HepG2 (cell line): ENCODE results near the gene THBS1. TPM values are rescaled to one million over a fixed set of nuclear protein-coding genes. Genes with fewer than 3 reads are reported as not detected.

Experiments
- ATAC-seq: fragments of 200-7000 bp; cut with Tn5 transposase; 3 replicates; pipeline ENCODE4 v1.9.1; 2020; ENCODE audit warnings: mild to moderate bottlenecking, moderate library complexity
- BruUV-seq: library from RNA; stranded (reverse); fragments of 400-500 nt; replicated peaks from 2 replicates; lab custom pipeline; 2021; lab: Mats Ljungman, UMichigan
- CTCF ChIA-PET: fragments of 300-600 bp; formaldehyde crosslinking; extraction: SDS; loops from one replicate; lab custom pipeline; 2021; ENCODE audit warnings: low total read pairs, inconsistent platforms, low intra/inter-chr PET ratio; lab: Yijun Ruan, JAX
- POLR2A ChIA-PET: fragments of 350-600 bp; sonication (Branson Sonifier 250); formaldehyde crosslinking; loops from one replicate; lab custom pipeline; 2020; ENCODE audit warnings: antibody characterized with exemption, inconsistent platforms; lab: Yijun Ruan, JAX
- DNase-seq: peaks from one replicate; pipeline ENCODE4 v3.0.0-alpha.2; 2015; ENCODE audit warnings: low spot score
- FAIRE-seq: peaks from 3 replicates; lab custom pipeline; 2011; peaks lifted over from hg19 to GRCh38; lab: Jason Lieb, UNC
- H2AFZ ChIP-seq: one replicate; pipeline ENCODE4 v1.6.1; 2011; ENCODE audit warnings: low read length, inconsistent platforms
- H3K27ac ChIP-seq: fragments of 300-600 bp; 3 replicates; pipeline ENCODE4 v1.8.0; 2011; ENCODE audit warnings: mixed run types, mild to moderate bottlenecking, mixed read lengths, low read length, inconsistent platforms; ENCODE audit not compliant: insufficient read depth; ENCODE audit errors: extremely low read length
- H3K27me3 ChIP-seq, 2 experiments: fragments of 200-600 bp in 1 of 2; 2 replicates in 1 of 2; 3 replicates in 1 of 2; pipeline versions ENCODE4 v1.6.0 to v1.8.0; 2011; ENCODE audit warnings: low read length in 2 of 2, mild to moderate bottlenecking in 2 of 2, moderate library complexity in 2 of 2, inconsistent platforms in 1 of 2; ENCODE audit not compliant: insufficient read depth in 2 of 2, control insufficient read depth in 1 of 2
- H3K36me3 ChIP-seq, 2 experiments: fragments of 200-600 bp in 1 of 2; replicated peaks in 1 of 2; 2 replicates in 1 of 2; 3 replicates in 1 of 2; pipeline versions ENCODE4 v1.5.1 to v1.8.0; 2011; ENCODE audit warnings: low read length in 2 of 2, inconsistent platforms in 1 of 2; ENCODE audit not compliant: insufficient read depth in 2 of 2, control insufficient read depth in 1 of 2
- H3K4me1 ChIP-seq: 2 replicates; pipeline ENCODE4 v1.5.1; 2012; ENCODE audit warnings: low read length, inconsistent platforms; ENCODE audit not compliant: insufficient read depth
- H3K4me2 ChIP-seq: 2 replicates; pipeline ENCODE4 v1.6.0; 2011; ENCODE audit warnings: low read depth, low read length, inconsistent platforms
- H3K4me3 ChIP-seq, 3 experiments: fragments of 200-600 bp in 1 of 3; sonication (generic), shearing (Covaris generic) in 1 of 3; replicated peaks in 1 of 3; 2 replicates each; pipeline ENCODE4 v1.5.1; 2011 to 2016; ENCODE audit warnings: low read length in 3 of 3, inconsistent platforms in 2 of 3, low read depth in 2 of 3, mild to moderate bottlenecking in 2 of 3, control low read depth in 1 of 3, mixed read lengths in 1 of 3; ENCODE audit not compliant: insufficient read depth in 1 of 3
- H3K79me2 ChIP-seq: one replicate; pipeline ENCODE4 v1.6.1; 2011; ENCODE audit warnings: low read length, inconsistent platforms; ENCODE audit not compliant: insufficient read depth
- H3K9ac ChIP-seq: 2 replicates; pipeline ENCODE4 v1.6.0; 2011; ENCODE audit warnings: mild to moderate bottlenecking, low read depth, low read length, inconsistent platforms; ENCODE audit not compliant: insufficient read depth
- H3K9me3 ChIP-seq: 2 replicates; pipeline ENCODE4 v1.5.1; 2012; ENCODE audit warnings: mild to moderate bottlenecking, low read length
- H4K20me1 ChIP-seq: 2 replicates; pipeline ENCODE4 v1.6.0; 2011; ENCODE audit warnings: inconsistent platforms, mild to moderate bottlenecking, low read length, moderate library complexity; ENCODE audit not compliant: insufficient read depth
- ARNT ChIP-seq: fragments of 450-650 bp; IDR thresholded peaks from 2 replicates; pipeline ENCODE4 v1.6.1; 2017
- ELF4 ChIP-seq: sonication (generic); formaldehyde crosslinking; IDR thresholded peaks from 2 replicates; pipeline ENCODE4 v1.5.0; 2020; ENCODE audit warnings: missing genetic modification reagents, mild to moderate bottlenecking, moderate library complexity, borderline replicate concordance
- RARA ChIP-seq: IDR thresholded peaks from 2 replicates; pipeline ENCODE4 v1.6.1; 2016; ENCODE audit warnings: missing genetic modification reagents, missing compliant biosample characterization
- RFXANK ChIP-seq: IDR thresholded peaks from 2 replicates; pipeline ENCODE4 v1.6.1; 2016
- TARDBP ChIP-seq: sonication (generic); formaldehyde crosslinking; IDR thresholded peaks from 2 replicates; pipeline ENCODE4 v1.8.0; 2022; ENCODE audit warnings: mild to moderate bottlenecking, missing genetic modification reagents
- ZNF235 ChIP-seq: sonication (generic); formaldehyde crosslinking; IDR thresholded peaks from 2 replicates; pipeline ENCODE4 v1.8.1; 2023; ENCODE audit warnings: mild to moderate bottlenecking, missing genetic modification reagents, borderline replicate concordance
- ZNF251 ChIP-seq: sonication (generic); formaldehyde crosslinking; IDR thresholded peaks from 2 replicates; pipeline ENCODE4 v1.9.0; 2021; ENCODE audit warnings: mild to moderate bottlenecking, missing genetic modification reagents
- ZNF263 ChIP-seq: sonication (generic); formaldehyde crosslinking; IDR thresholded peaks from 2 replicates; pipeline ENCODE4 v1.4.0; 2020; ENCODE audit warnings: missing genetic modification reagents
- ZNF431 ChIP-seq: sonication (generic); formaldehyde crosslinking; IDR thresholded peaks from 2 replicates; pipeline ENCODE4 v1.9.0; 2022; ENCODE audit warnings: missing genetic modification reagents, low read depth, mild to moderate bottlenecking, borderline replicate concordance
- ZNF460 ChIP-seq: sonication (generic); formaldehyde crosslinking; IDR thresholded peaks from 2 replicates; pipeline ENCODE4 v1.5.1; 2020; ENCODE audit warnings: missing genetic modification reagents, mild to moderate bottlenecking, borderline replicate concordance
- ZNF614 ChIP-seq: IDR thresholded peaks from 2 replicates; pipeline ENCODE4 v1.6.1; 2018; ENCODE audit warnings: missing biosample characterization, missing genetic modification reagents, inconsistent platforms, borderline replicate concordance
- ZNF7 ChIP-seq: IDR thresholded peaks from 2 replicates; pipeline ENCODE4 v1.6.1; 2016; ENCODE audit warnings: missing biosample characterization, missing genetic modification reagents
- ZNF75D ChIP-seq: sonication (generic); formaldehyde crosslinking; IDR thresholded peaks from 2 replicates; pipeline ENCODE4 v1.8.1; 2023; ENCODE audit warnings: missing genetic modification reagents, mild to moderate bottlenecking, borderline replicate concordance
- WGBS: methylation state at CpG from one replicate; pipeline ENCODE4 v1.1.6; 2017; ENCODE audit warnings: low lambda C conversion rate; 5-methylcytosine and 5-hydroxymethylcytosine counted together
- in situ Hi-C: cut with HindIII; loops from 2 replicates; pipeline ENCODE4 v1.10.0; 2017; ENCODE audit warnings: low pct_unique_long_range_greater_than_20kb; ENCODE audit not compliant: extremely low pct_ligation_motif_present
- intact Hi-C: fragments of 100-400 bp; cut with micrococcal nuclease; formaldehyde crosslinking; loops from one replicate; pipeline ENCODE4 v1.10.0; 2022; ENCODE audit not compliant: unreplicated experiment
- polyA plus RNA-seq, 8 experiments: library from polyadenylated mRNA; depleted of rRNA in 3 of 8; stranded (reverse) in 7 of 8; unstranded in 1 of 8; fragments of >200 nt; fragmentation: Illumina TruSeq in 4 of 8; extraction: Trizol in 4 of 8; gene quantifications; 2 replicates each; pipeline versions ENCODE4 v1.2.1 to v1.2.3, GENCODE V29; 2011 to 2016; ENCODE audit warnings: low read depth in 4 of 8, missing spikeins in 1 of 8, mixed read lengths in 1 of 8; ENCODE audit not compliant: insufficient read depth in 1 of 8
- total RNA-seq, 5 experiments: library from RNA; depleted of rRNA; stranded (reverse); fragments of >200 nt; fragmentation: Illumina TruSeq; extraction: Trizol; gene quantifications; 2 replicates each; pipeline ENCODE4 v1.2.3, GENCODE V29; 2016; ENCODE audit warnings: low read depth in 1 of 5
- TF ChIP-seq, protein P1 (sequence below): fragments of 450-650 bp; IDR thresholded peaks from 2 replicates; pipeline ENCODE4 v1.6.1; 2017
- TF ChIP-seq, protein P2 (sequence below): sonication (generic); formaldehyde crosslinking; conservative IDR thresholded peaks from 2 replicates; pipeline ENCODE4 v1.8.0; 2022; ENCODE audit warnings: mild to moderate bottlenecking, moderate library complexity, missing genetic modification reagents
- TF ChIP-seq, protein P3 (sequence below): sonication (generic); formaldehyde crosslinking; IDR thresholded peaks from 2 replicates; pipeline ENCODE4 v1.9.0; 2022; ENCODE audit warnings: missing genetic modification reagents, mild to moderate bottlenecking, borderline replicate concordance
- TF ChIP-seq, protein P4 (sequence below): sonication (generic); formaldehyde crosslinking; IDR thresholded peaks from 2 replicates; pipeline ENCODE4 v1.8.1; 2022; ENCODE audit warnings: mild to moderate bottlenecking, missing genetic modification reagents
- TF ChIP-seq, protein P5 (sequence below): sonication (generic); formaldehyde crosslinking; IDR thresholded peaks from 2 replicates; pipeline ENCODE4 v1.4.0; 2020; ENCODE audit warnings: mild to moderate bottlenecking, missing genetic modification reagents
- TF ChIP-seq, protein P6 (sequence below): sonication (generic); formaldehyde crosslinking; IDR thresholded peaks from 2 replicates; pipeline ENCODE4 v1.4.0; 2020; ENCODE audit warnings: missing genetic modification reagents

The THBS1 gene
- total and polyA plus RNA-seq, 2 of the 13 experiments (the other 11 are each of a cell fraction or from before 2014, with no cell fraction given), result 54.7 to 67.1 TPM

DNA sequence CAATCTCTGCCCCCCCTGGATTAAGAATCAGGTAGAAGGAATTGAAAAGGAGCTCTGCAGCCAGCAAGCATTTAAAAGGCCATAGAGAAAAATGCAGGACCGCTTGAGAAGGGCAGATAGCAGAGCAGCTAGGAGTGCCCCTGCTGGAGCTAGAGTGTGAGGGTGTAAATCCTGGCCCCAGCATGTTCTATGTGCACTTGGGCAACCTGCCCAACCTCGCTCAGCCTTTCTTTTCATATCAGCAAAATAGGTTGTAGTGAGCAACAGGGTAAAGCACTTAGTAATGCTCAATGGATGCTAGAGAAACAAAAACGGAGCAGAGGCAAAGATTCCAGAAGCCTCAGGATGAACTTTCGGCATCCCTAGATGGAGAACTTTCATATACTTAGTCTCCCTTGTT, 25.0 kb upstream of the THBS1 start (continued):
- TF ChIP-seq, protein P1, sequence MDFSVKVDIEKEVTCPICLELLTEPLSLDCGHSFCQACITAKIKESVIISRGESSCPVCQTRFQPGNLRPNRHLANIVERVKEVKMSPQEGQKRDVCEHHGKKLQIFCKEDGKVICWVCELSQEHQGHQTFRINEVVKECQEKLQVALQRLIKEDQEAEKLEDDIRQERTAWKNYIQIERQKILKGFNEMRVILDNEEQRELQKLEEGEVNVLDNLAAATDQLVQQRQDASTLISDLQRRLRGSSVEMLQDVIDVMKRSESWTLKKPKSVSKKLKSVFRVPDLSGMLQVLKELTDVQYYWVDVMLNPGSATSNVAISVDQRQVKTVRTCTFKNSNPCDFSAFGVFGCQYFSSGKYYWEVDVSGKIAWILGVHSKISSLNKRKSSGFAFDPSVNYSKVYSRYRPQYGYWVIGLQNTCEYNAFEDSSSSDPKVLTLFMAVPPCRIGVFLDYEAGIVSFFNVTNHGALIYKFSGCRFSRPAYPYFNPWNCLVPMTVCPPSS, result no peak
- TF ChIP-seq ZNF235 (CRISPR knock-in tag) (no peak), ZNF7 (CRISPR knock-in tag) (no peak)
- TF ChIP-seq, protein P2, sequence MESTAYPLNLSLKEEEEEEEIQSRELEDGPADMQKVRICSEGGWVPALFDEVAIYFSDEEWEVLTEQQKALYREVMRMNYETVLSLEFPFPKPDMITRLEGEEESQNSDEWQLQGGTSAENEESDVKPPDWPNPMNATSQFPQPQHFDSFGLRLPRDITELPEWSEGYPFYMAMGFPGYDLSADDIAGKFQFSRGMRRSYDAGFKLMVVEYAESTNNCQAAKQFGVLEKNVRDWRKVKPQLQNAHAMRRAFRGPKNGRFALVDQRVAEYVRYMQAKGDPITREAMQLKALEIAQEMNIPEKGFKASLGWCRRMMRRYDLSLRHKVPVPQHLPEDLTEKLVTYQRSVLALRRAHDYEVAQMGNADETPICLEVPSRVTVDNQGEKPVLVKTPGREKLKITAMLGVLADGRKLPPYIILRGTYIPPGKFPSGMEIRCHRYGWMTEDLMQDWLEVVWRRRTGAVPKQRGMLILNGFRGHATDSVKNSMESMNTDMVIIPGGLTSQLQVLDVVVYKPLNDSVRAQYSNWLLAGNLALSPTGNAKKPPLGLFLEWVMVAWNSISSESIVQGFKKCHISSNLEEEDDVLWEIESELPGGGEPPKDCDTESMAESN, result no peak

DNA sequence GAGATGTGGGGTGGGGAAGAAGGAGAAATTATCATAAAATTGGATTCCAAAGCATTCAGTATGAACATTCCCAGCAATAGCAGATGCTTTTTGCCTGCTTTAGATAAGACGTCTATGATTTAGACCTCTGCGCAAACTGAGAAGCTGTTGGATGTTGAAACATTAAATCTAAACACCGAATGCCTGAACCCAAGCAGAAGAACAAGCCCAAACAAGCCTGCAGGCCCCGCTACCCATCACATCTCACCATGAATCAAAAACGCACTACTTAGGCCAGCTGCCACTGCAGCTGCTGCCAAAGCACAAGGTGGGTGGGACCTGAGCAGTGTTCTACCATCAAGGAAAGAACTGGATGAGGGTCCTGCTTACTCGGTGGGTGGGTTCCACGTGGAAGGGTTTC, 24.4 kb upstream of the THBS1 start:
- no peak overlapping the region for H3K27ac ChIP-seq
- TF ChIP-seq ZNF614, result no peak
- TF ChIP-seq ZNF251, result no peak
- no peak for TF ChIP-seq RARA
- TF ChIP-seq, protein P3, sequence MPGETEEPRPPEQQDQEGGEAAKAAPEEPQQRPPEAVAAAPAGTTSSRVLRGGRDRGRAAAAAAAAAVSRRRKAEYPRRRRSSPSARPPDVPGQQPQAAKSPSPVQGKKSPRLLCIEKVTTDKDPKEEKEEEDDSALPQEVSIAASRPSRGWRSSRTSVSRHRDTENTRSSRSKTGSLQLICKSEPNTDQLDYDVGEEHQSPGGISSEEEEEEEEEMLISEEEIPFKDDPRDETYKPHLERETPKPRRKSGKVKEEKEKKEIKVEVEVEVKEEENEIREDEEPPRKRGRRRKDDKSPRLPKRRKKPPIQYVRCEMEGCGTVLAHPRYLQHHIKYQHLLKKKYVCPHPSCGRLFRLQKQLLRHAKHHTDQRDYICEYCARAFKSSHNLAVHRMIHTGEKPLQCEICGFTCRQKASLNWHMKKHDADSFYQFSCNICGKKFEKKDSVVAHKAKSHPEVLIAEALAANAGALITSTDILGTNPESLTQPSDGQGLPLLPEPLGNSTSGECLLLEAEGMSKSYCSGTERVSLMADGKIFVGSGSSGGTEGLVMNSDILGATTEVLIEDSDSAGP (CRISPR knock-in tag), result no peak
- TF ChIP-seq, protein P4, sequence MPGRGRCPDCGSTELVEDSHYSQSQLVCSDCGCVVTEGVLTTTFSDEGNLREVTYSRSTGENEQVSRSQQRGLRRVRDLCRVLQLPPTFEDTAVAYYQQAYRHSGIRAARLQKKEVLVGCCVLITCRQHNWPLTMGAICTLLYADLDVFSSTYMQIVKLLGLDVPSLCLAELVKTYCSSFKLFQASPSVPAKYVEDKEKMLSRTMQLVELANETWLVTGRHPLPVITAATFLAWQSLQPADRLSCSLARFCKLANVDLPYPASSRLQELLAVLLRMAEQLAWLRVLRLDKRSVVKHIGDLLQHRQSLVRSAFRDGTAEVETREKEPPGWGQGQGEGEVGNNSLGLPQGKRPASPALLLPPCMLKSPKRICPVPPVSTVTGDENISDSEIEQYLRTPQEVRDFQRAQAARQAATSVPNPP (CRISPR knock-in tag), result no peak
- TF ChIP-seq TARDBP (CRISPR knock-in tag), result no peak
- no peak for TF ChIP-seq ZNF263
- TF ChIP-seq ELF4, result no peak
- TF ChIP-seq ZNF460, result no peak
- no peak for TF ChIP-seq ZNF75D
- TF ChIP-seq ARNT, result no peak
- TF ChIP-seq RFXANK (CRISPR knock-in tag), result no peak
- TF ChIP-seq, protein P5, sequence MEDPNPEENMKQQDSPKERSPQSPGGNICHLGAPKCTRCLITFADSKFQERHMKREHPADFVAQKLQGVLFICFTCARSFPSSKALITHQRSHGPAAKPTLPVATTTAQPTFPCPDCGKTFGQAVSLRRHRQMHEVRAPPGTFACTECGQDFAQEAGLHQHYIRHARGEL (CRISPR knock-in tag), result no peak
- TF ChIP-seq ZNF431 (CRISPR knock-in tag), result no peak
- TF ChIP-seq, protein P6, sequence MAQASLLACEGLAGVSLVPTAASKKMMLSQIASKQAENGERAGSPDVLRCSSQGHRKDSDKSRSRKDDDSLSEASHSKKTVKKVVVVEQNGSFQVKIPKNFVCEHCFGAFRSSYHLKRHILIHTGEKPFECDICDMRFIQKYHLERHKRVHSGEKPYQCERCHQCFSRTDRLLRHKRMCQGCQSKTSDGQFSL (CRISPR knock-in tag), result no peak

More for the DNA sequence above, 24.4 kb upstream of the THBS1 start:
- Histone ChIP-seq H3K4me1 (no peaks in the 10 kb centered on the region), H3K9me3 (no peaks in the 10 kb centered on the region), H3K4me2 (no peak overlapping the region), H3K27me3 (no peaks in the 10 kb centered on the region), H3K4me3 (no peak overlapping the region), H3K79me2 (no peaks in the 10 kb centered on the region), H4K20me1 (no peaks in the 10 kb centered on the region), H3K36me3 (no peaks in the 10 kb centered on the region), H2AFZ (no peak overlapping the region), H3K9ac (no peak overlapping the region)
- intact Hi-C loops, result no loop called here
- CTCF ChIA-PET, result no interaction called here
- no TSS peak for BruUV-seq
- ATAC-seq (no peak), FAIRE-seq (no peak), DNase-seq (no peak)
- in situ Hi-C loops, result no loop called here
- 34% methylated on average over 7 of the region's 7 CpGs for WGBS
- POLR2A ChIA-PET, result no interaction called here
